NCI-H2107 treated with DMSO at 0.1 percent for 48 hours (cell line): ENCODE measurements around the gene PDXDC1.
"Not testable (repeated sequence)": the region's sequence is repeated elsewhere in the genome, so short reads cannot be mapped to it uniquely, and the experiment has no call there.

Experiments used
- DNase-seq: peaks from one replicate; lab custom pipeline; 2025; ENCODE audit not compliant: unreplicated experiment; lab: John Stamatoyannopoulos, UW

PDXDC1 gene

GRCh38 chr16:15062085-15062810 lies 87.4 kb downstream of the PDXDC1 start:
- DNase-seq: not testable (repeated sequence)

- not testable (repeated sequence) for DNase-seq
Observed at GRCh38 chr16:15065961-15066360, 91.1 kb downstream of the PDXDC1 start.

- DNase-seq: not testable (repeated sequence)
Observed at GRCh38 chr16:15066690-15067089, 91.9 kb downstream of the PDXDC1 start.

GRCh38 chr16:15071013-15071412 lies 96.2 kb downstream of the PDXDC1 start:
- DNase-seq: not testable (repeated sequence)

- DNase-seq: not testable (repeated sequence)
Observed at GRCh38 chr16:15071916-15072769, 97.3 kb downstream of the PDXDC1 start.

- DNase-seq: no peak
Observed at GRCh38 chr16:15073101-15073500, 98.3 kb downstream of the PDXDC1 start.

GRCh38 chr16:15076161-15076560 lies 101.3 kb downstream of the PDXDC1 start:
- not testable (repeated sequence) for DNase-seq

GRCh38 chr16:15080883-15081282 lies 106.1 kb downstream of the PDXDC1 start:
- not testable (repeated sequence) for DNase-seq

GRCh38 chr16:15082788-15083187 lies 108.0 kb downstream of the PDXDC1 start:
- DNase-seq: not testable (repeated sequence)

GRCh38 chr16:15090663-15091269 lies 115.9 kb downstream of the PDXDC1 start:
- not testable (repeated sequence) for DNase-seq

- not testable (repeated sequence) for DNase-seq
Observed at GRCh38 chr16:15093571-15093954, 118.7 kb downstream of the PDXDC1 start.

GRCh38 chr16:15093955-15094827 lies 119.4 kb downstream of the PDXDC1 start, which contains the start of gene RRN3:
Gene RRN3, minus strand, starts transcription at chr16:15094272. Its CDS starts 39 bp downstream, at chr16:15094233.
- DNase-seq: peak; percentile 74

- not testable (repeated sequence) for DNase-seq
Observed at GRCh38 chr16:15096583-15096972, 121.8 kb downstream of the PDXDC1 start.

GRCh38 chr16:15099366-15099909 lies 124.6 kb downstream of the PDXDC1 start:
- DNase-seq: not testable (repeated sequence)

- not testable (repeated sequence) for DNase-seq
Observed at GRCh38 chr16:15100372-15100987, 125.7 kb downstream of the PDXDC1 start.

- DNase-seq: not testable (repeated sequence)
Observed at GRCh38 chr16:15127641-15128425, 153.0 kb downstream of the PDXDC1 start.

- not testable (repeated sequence) for DNase-seq
Observed at GRCh38 chr16:15130256-15130932, 155.6 kb downstream of the PDXDC1 start.

- not testable (repeated sequence) for DNase-seq
Observed at GRCh38 chr16:15130943-15131700, 156.3 kb downstream of the PDXDC1 start.
